ENCODE results near the gene MPPED1.

MPPED1 gene

DNA sequence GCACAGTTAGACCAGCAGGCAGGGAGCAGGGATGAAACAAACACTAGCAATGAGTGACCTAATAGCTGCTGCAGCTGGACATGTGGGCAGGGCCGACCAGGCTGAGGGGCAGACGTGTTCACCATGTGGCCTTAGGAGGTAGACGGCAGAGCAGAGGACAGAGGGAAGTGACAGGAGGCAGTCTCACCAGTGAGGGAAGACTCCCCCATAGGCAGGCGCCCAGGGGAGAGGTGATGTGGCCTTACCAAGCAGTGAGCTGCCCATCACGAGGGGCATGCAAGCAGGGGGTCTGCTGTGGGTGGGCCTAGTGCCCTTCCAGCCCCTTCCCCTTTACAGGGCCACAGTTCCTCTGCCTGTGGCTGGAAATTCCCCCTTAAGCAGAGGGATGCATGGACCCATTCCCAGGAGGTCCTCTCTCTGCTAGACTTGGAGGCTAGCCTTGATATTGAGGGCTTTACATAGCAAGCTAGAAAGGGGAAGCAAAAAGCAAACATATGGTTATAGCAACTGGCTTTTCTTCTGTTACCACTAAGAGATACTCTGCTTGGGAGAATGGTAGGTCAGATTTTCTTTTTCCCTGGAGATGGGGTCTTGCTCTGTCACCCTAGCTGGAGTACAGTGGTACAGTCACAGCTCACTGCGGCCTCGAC lies 67.6 kb downstream of the MPPED1 start:
- no peaks in the 10 kb centered on the region for H3K36me3 ChIP-seq (ENCODE audit: control insufficient read depth, insufficient read depth, low read length)
- H3K27ac ChIP-seq (ENCODE audit: low read depth, low read length) = no peak overlapping the region
- no peaks in the 10 kb centered on the region for H3K9me3 ChIP-seq (ENCODE audit: control insufficient read depth, insufficient read depth, low read depth, low read length)
- H3K27me3 ChIP-seq (ENCODE audit: control insufficient read depth, insufficient read depth, low read length) = no peaks in the 10 kb centered on the region
- no peak overlapping the region for H3K9ac ChIP-seq (ENCODE audit: low read length)
- H3K4me1 ChIP-seq (ENCODE audit: control insufficient read depth, insufficient read depth, low read length) = peaks cover 12% of the 10 kb centered on the region; the same call in 1 of the 2 replicates
- H3K4me3 ChIP-seq (ENCODE audit: low read depth, low read length) = no peak overlapping the region

DNA sequence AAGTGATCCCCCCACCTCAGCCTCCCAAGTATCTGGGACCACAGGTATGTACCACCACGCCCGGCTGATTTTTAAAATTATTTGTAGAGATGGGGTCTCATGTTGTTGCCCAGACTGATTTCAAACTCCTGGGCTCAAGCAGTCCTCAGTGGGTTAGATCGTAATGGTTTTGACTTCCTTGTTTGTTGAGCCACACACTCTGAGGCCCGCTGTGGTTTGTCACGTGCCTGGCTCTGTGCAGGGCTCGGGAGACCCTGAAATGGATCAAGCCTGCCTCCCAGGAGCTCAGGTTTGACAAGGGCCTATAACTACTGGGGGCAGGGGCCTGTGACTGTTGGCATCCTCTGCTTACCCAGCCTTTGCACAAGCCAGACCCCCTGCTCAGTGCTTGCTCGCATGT lies 68.1 kb downstream of the MPPED1 start:
- Histone ChIP-seq H3K9ac (ENCODE audit: low read length) (no peak overlapping the region), H3K36me3 (ENCODE audit: control insufficient read depth, insufficient read depth, low read length) (no peaks in the 10 kb centered on the region), H3K9me3 (ENCODE audit: control insufficient read depth, insufficient read depth, low read depth, low read length) (no peaks in the 10 kb centered on the region), H3K27ac (ENCODE audit: low read depth, low read length) (no peak overlapping the region), H3K4me3 (ENCODE audit: low read depth, low read length) (no peak overlapping the region), H3K27me3 (ENCODE audit: control insufficient read depth, insufficient read depth, low read length) (no peaks in the 10 kb centered on the region), H3K4me1 (ENCODE audit: control insufficient read depth, insufficient read depth, low read length) (peaks cover 12% of the 10 kb centered on the region; the same call in 1 of the 2 replicates)

DNA sequence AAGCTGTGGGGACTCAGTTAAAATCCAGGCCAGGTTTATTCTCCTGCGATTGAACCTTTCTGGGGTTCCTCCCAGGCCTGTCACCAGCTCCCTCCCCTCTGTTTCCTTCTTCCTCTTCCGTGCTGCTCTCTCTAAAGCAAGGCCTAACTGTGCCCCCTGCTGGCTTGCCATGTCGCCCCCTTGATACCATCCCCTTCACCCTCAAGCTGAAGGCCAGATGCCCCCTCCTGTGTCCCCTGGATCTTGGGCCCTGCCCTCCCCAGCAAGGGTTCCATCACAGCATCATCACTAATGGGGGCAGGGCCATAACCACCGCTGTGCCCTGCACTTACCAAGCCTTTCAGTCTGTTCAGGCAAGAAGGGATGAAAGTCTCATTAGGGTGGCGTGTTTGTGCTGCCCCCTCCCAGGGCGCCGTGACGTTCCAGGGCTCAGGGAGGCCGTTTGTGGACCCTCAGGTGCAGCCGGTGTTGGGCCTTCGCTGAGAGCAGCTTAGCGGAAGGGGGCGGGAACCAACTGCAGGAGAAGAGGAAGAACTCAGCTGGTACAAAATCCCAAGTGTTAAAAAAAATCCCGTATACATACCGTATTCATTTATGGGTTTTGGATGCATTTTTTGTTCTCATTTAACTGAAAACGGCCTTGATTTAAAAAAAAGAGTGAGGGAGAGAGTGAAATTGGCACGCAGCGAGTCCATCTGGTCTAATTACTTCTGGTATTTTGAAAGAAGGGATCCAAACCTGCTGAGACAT lies 69.9 kb downstream of the MPPED1 start:
- H3K27ac ChIP-seq (ENCODE audit: low read depth, low read length) = no peak overlapping the region
- peaks cover 12% of the 10 kb centered on the region; the same call in 1 of the 2 replicates for H3K4me1 ChIP-seq (ENCODE audit: control insufficient read depth, insufficient read depth, low read length)
- no peaks in the 10 kb centered on the region for H3K27me3 ChIP-seq (ENCODE audit: control insufficient read depth, insufficient read depth, low read length)
- H3K4me3 ChIP-seq (ENCODE audit: low read depth, low read length) = peak overlapping the region; percentile 39; the same call in 1 of the 2 replicates
- H3K9ac ChIP-seq (ENCODE audit: low read length) = no peak overlapping the region
- no peaks in the 10 kb centered on the region for H3K36me3 ChIP-seq (ENCODE audit: control insufficient read depth, insufficient read depth, low read length)
- no peaks in the 10 kb centered on the region for H3K9me3 ChIP-seq (ENCODE audit: control insufficient read depth, insufficient read depth, low read depth, low read length)

GRCh38 chr22:43482318-43482625 lies 70.5 kb downstream of the MPPED1 start:
- Histone ChIP-seq H3K9me3 (ENCODE audit: control insufficient read depth, insufficient read depth, low read depth, low read length) (no peaks in the 10 kb centered on the region), H3K36me3 (ENCODE audit: control insufficient read depth, insufficient read depth, low read length) (no peaks in the 10 kb centered on the region), H3K27ac (ENCODE audit: low read depth, low read length) (no peak overlapping the region), H3K4me1 (ENCODE audit: control insufficient read depth, insufficient read depth, low read length) (peaks cover 12% of the 10 kb centered on the region; the same call in 1 of the 2 replicates), H3K27me3 (ENCODE audit: control insufficient read depth, insufficient read depth, low read length) (no peaks in the 10 kb centered on the region), H3K4me3 (ENCODE audit: low read depth, low read length) (peak overlapping the region; percentile 39; the same call in 1 of the 2 replicates), H3K9ac (ENCODE audit: low read length) (no peak overlapping the region)

DNA sequence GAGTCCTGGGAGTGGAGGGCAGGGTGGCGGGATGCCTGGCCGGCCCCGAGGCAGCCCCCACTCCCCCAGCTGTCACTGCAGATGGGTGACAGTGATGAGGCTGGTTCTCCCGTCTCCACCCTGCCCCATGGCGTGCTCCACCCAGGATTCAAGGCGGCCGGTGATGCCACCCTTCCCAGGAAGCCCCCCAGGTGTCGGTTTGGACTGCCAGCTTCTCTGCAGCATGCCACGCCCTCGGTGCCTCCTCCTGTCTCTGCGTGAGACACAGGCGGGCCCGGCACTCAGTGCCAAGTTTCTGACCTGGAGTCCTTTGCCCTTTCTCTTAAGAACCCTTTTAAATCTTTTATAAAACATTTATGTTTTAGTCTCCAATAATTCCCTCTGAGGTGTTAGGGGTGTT lies 71.5 kb downstream of the MPPED1 start:
- Histone ChIP-seq H3K36me3 (ENCODE audit: control insufficient read depth, insufficient read depth, low read length) (no peaks in the 10 kb centered on the region), H3K4me1 (ENCODE audit: control insufficient read depth, insufficient read depth, low read length) (peaks cover 12% of the 10 kb centered on the region; the same call in 1 of the 2 replicates), H3K9me3 (ENCODE audit: control insufficient read depth, insufficient read depth, low read depth, low read length) (no peaks in the 10 kb centered on the region), H3K4me3 (ENCODE audit: low read depth, low read length) (no peak overlapping the region), H3K27ac (ENCODE audit: low read depth, low read length) (no peak overlapping the region), H3K9ac (ENCODE audit: low read length) (no peak overlapping the region), H3K27me3 (ENCODE audit: control insufficient read depth, insufficient read depth, low read length) (no peaks in the 10 kb centered on the region)

GRCh38 chr22:43483669-43484068 lies 71.9 kb downstream of the MPPED1 start:
- Histone ChIP-seq H3K9me3 (ENCODE audit: control insufficient read depth, insufficient read depth, low read depth, low read length) (no peaks in the 10 kb centered on the region), H3K36me3 (ENCODE audit: control insufficient read depth, insufficient read depth, low read length) (no peaks in the 10 kb centered on the region)

DNA sequence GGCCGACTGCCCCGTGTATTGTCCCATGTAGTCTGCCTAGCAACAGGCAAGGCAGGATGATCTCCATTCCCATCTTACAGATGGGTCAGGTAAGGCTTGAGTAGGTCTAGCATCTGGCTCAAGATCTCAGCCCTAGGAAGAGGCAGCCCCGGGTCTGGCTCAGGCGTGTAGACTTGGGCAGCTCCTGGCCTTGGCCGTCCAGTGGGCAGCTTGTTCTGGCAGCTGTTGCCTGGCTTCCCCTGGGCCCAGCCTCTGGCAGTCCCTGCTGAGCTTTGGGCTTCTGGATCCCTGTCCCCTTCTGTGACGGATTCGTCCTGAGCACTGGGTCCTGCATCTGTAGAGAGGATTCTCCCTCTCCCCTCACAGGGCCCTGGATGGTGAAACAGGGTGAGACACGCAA lies 72.4 kb downstream of the MPPED1 start:
- Histone ChIP-seq H3K4me3 (ENCODE audit: low read depth, low read length) (no peak overlapping the region), H3K4me1 (ENCODE audit: control insufficient read depth, insufficient read depth, low read length) (peaks cover 12% of the 10 kb centered on the region; the same call in 1 of the 2 replicates), H3K9me3 (ENCODE audit: control insufficient read depth, insufficient read depth, low read depth, low read length) (no peaks in the 10 kb centered on the region), H3K27ac (ENCODE audit: low read depth, low read length) (no peak overlapping the region), H3K9ac (ENCODE audit: low read length) (no peak overlapping the region), H3K36me3 (ENCODE audit: control insufficient read depth, insufficient read depth, low read length) (no peaks in the 10 kb centered on the region), H3K27me3 (ENCODE audit: control insufficient read depth, insufficient read depth, low read length) (no peaks in the 10 kb centered on the region)

More at GRCh38 chr22:43483669-43484068, 71.9 kb downstream of the MPPED1 start:
- Histone ChIP-seq H3K27ac (ENCODE audit: low read depth, low read length) (no peak overlapping the region), H3K9ac (ENCODE audit: low read length) (no peak overlapping the region), H3K27me3 (ENCODE audit: control insufficient read depth, insufficient read depth, low read length) (no peaks in the 10 kb centered on the region), H3K4me3 (ENCODE audit: low read depth, low read length) (no peak overlapping the region), H3K4me1 (ENCODE audit: control insufficient read depth, insufficient read depth, low read length) (peaks cover 12% of the 10 kb centered on the region; the same call in 1 of the 2 replicates)

DNA sequence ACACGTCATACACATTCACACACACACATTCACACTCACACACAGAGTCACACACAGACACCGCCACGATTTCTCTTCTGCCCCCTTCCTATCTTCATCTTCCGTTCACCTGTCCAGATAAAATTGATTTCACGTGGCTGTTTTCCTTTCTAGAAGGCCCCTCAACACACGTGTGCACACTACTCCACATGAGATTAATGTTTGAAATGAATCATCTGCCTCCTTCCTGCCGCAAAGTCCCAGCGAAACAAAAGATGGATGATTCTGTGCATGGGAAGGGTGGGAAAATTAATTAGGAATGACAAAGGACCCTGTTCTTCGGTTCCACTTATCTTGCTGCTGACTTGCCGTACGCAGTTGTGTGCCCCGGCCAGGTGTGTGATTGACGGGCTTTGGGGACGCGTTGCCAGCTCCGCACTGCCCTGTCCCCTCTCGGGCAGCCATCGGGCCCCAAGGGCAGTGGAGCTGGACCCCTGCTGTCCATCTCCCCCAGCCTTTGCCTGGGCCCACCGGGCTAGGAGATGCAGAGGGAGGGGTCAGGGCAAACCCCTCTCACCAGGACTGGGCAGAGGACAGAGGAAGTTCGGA lies 73.8 kb downstream of the MPPED1 start:
- peaks cover 12% of the 10 kb centered on the region; the same call in 1 of the 2 replicates for H3K4me1 ChIP-seq (ENCODE audit: control insufficient read depth, insufficient read depth, low read length)
- H3K27me3 ChIP-seq (ENCODE audit: control insufficient read depth, insufficient read depth, low read length) = no peaks in the 10 kb centered on the region
- H3K36me3 ChIP-seq (ENCODE audit: control insufficient read depth, insufficient read depth, low read length) = no peaks in the 10 kb centered on the region
- H3K4me3 ChIP-seq (ENCODE audit: low read depth, low read length) = no peak overlapping the region
- no peak overlapping the region for H3K9ac ChIP-seq (ENCODE audit: low read length)
- H3K9me3 ChIP-seq (ENCODE audit: control insufficient read depth, insufficient read depth, low read depth, low read length) = no peaks in the 10 kb centered on the region
- no peak overlapping the region for H3K27ac ChIP-seq (ENCODE audit: low read depth, low read length)

- H3K27ac ChIP-seq (ENCODE audit: low read depth, low read length) = no peak overlapping the region
- no peaks in the 10 kb centered on the region for H3K27me3 ChIP-seq (ENCODE audit: control insufficient read depth, insufficient read depth, low read length)
- no peak overlapping the region for H3K9ac ChIP-seq (ENCODE audit: low read length)
- H3K9me3 ChIP-seq (ENCODE audit: control insufficient read depth, insufficient read depth, low read depth, low read length) = peaks cover 6% of the 10 kb centered on the region; the same call in 1 of the 2 replicates
- no peaks in the 10 kb centered on the region for H3K36me3 ChIP-seq (ENCODE audit: control insufficient read depth, insufficient read depth, low read length)
- no peak overlapping the region for H3K4me3 ChIP-seq (ENCODE audit: low read depth, low read length)
- peaks cover 4% of the 10 kb centered on the region; the same call in 1 of the 2 replicates for H3K4me1 ChIP-seq (ENCODE audit: control insufficient read depth, insufficient read depth, low read length)
These were observed 75.7 kb downstream of the MPPED1 start for GRCh38 chr22:43487311-43488030.

DNA sequence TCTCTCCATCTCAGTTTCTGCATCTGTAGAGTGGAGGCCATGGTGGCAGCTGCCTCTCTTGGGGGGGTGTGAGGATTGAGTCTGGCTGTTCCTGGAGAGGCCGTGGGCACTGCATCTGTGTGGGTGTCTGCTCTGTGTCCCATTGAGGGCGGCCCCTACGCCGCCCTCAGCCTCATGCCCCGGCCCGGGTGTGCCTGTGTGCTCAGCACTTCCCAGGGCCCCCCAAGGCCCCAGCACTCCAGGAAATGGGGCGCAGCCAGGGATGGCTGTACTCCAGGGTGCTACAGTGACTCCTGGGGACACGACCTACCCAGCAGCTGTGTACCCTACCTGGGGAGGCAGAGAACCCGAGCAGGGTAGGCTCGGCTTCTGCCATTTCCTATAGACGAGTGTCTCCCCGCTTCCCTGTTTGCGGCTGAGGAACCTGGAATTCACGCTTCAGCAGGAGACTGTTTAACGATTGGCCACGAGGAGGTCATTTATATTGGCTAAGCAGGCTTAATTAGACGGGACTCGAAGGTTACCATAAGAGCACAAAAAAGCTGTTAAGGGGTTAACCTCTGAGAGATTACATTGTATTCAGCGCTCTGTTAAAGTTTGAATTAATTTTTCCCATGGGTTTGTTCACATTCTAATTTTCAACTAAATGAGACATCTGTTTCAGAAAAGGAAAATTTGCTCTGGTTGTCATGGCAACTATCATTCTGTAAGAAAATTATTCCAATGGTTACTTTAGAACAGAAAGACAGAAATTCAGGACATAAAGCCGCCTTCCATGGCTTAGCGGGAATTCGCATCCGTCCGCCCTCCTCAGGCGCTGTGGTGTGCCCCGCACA lies 76.4 kb downstream of the MPPED1 start:
- H3K4me1 ChIP-seq (ENCODE audit: control insufficient read depth, insufficient read depth, low read length) = no peaks in the 10 kb centered on the region
- no peak overlapping the region for H3K4me3 ChIP-seq (ENCODE audit: low read depth, low read length)
- H3K9ac ChIP-seq (ENCODE audit: low read length) = no peak overlapping the region
- H3K9me3 ChIP-seq (ENCODE audit: control insufficient read depth, insufficient read depth, low read depth, low read length) = peaks cover 6% of the 10 kb centered on the region; the same call in 1 of the 2 replicates
- no peaks in the 10 kb centered on the region for H3K36me3 ChIP-seq (ENCODE audit: control insufficient read depth, insufficient read depth, low read length)
- H3K27me3 ChIP-seq (ENCODE audit: control insufficient read depth, insufficient read depth, low read length) = no peaks in the 10 kb centered on the region
- H3K27ac ChIP-seq (ENCODE audit: low read depth, low read length) = no peak overlapping the region
